ENCODE data around the gene ZNRD2.

ZNRD2 gene

GRCh38 chr11:65558930-65559509, 11.3 kb upstream of the ZNRD2 start:
- in situ Hi-C loops (cut with HindIII; ENCODE audit: low pct_ligation_motif_present, low sequenced_read_pairs) = no loop called here
- Histone ChIP-seq H3K4me3 (ENCODE audit: low read depth, low read length) (peak overlapping the region; percentile 29), H3K27ac (peak overlapping the region; percentile 89), H3K27me3 (replicated peaks) (no peaks in the 10 kb centered on the region), H3K36me3 (replicated peaks) (no peaks in the 10 kb centered on the region)
- TF ChIP-seq, protein P1, sequence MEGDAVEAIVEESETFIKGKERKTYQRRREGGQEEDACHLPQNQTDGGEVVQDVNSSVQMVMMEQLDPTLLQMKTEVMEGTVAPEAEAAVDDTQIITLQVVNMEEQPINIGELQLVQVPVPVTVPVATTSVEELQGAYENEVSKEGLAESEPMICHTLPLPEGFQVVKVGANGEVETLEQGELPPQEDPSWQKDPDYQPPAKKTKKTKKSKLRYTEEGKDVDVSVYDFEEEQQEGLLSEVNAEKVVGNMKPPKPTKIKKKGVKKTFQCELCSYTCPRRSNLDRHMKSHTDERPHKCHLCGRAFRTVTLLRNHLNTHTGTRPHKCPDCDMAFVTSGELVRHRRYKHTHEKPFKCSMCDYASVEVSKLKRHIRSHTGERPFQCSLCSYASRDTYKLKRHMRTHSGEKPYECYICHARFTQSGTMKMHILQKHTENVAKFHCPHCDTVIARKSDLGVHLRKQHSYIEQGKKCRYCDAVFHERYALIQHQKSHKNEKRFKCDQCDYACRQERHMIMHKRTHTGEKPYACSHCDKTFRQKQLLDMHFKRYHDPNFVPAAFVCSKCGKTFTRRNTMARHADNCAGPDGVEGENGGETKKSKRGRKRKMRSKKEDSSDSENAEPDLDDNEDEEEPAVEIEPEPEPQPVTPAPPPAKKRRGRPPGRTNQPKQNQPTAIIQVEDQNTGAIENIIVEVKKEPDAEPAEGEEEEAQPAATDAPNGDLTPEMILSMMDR (IDR thresholded peaks at IDR 0.05; ENCODE audit: low read depth, low read length, missing control alignments) = no peak
- peak; percentile 41 for DNase-seq

GRCh38 chr11:65559535-65559934, 10.7 kb upstream of the ZNRD2 start:
- Histone ChIP-seq H3K27ac (peak overlapping the region; percentile 89), H3K36me3 (replicated peaks) (no peaks in the 10 kb centered on the region), H3K27me3 (replicated peaks) (no peaks in the 10 kb centered on the region), H3K4me3 (ENCODE audit: low read depth, low read length) (no peak overlapping the region)
- DNase-seq = no peak
- TF ChIP-seq, protein P1 (IDR thresholded peaks at IDR 0.05; ENCODE audit: low read depth, low read length, missing control alignments) = no peak
- in situ Hi-C loops (cut with HindIII; ENCODE audit: low pct_ligation_motif_present, low sequenced_read_pairs) = no loop called here

DNA sequence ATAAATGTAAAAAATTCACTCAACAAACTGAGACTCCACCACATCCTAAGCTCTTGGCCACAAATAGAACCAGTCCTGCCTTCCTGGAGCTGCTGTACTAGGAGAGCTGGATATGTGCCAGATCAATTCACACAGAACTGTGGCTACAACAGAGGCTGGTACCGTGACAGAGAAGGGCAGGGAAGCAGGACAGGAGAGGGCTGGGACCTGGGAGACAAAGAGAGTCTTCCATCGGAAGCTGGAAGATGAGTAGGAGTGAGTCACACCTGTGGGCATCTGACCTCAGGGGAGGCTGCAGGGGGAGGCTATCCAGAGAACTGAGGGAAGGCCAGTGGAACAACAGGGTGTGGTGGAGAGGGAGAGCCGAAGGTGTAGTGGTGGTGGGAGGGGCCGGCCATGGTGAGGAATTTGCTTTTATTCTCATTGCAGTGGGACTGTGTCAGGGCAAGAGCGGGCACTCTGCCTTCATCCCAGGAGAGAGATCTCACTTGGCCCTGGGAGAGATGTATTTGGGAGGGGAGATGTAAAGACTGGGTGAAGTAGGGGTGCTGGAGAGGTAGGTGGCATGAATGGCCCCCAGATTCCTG, 10.2 kb upstream of the ZNRD2 start:
- H3K27me3 ChIP-seq (replicated peaks) = no peaks in the 10 kb centered on the region
- H3K27ac ChIP-seq = peak overlapping the region; percentile 89

DNA sequence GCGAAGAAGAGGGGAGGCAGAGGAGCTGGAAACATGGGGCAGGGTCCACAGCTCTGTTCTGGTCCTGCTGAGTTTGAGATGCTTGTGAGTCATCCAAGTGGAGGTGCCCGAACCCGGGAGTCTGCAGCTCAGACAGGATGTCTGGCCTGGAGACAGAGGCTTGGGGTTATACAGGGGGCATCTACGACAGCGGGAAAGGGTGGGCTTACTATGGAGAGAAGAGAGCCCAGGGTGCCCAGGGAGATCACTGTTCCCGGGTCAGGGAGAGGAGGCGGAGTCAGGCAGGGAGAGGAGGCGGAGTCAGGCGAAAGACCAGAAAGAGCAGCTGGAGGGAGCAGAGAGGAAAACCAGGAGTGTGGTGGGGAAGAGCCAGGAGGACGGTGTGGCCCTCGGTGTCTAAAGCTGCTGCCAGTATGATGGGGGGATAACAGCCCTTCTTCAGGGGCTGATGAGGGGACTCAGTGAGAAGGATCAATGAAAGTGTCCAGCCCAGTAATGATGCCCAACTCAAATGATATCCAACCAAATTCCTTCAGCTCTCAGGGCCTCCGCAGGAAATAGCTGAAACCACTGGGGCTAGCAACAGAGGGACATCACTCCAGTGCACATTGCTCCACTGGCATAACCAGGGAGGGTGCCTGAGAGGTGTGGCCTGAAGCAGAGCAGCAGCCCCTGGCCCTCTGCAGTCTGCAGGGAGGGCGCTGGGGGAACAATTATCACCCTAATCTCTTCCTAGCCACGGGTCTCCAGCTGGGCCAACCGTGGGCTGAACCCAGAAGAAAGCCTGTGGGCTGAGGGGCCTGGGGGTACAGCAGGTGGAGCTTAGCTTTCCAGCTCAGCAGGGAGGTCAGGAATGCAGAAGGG, 9.5 kb upstream of the ZNRD2 start:
- Histone ChIP-seq H3K4me3 (ENCODE audit: low read depth, low read length) (no peak overlapping the region), H3K36me3 (replicated peaks) (no peaks in the 10 kb centered on the region), H3K27me3 (replicated peaks) (no peaks in the 10 kb centered on the region), H3K27ac (peak overlapping the region; percentile 89)
- TF ChIP-seq, protein P1 (IDR thresholded peaks at IDR 0.05; ENCODE audit: low read depth, low read length, missing control alignments) = no peak
- in situ Hi-C loops (cut with HindIII; ENCODE audit: low pct_ligation_motif_present, low sequenced_read_pairs) = no loop called here
- peak; percentile 87 for DNase-seq

More for the DNA sequence above, 10.2 kb upstream of the ZNRD2 start:
- Histone ChIP-seq H3K36me3 (replicated peaks) (no peaks in the 10 kb centered on the region), H3K4me3 (ENCODE audit: low read depth, low read length) (no peak overlapping the region)
- DNase-seq = peak; percentile 46
- in situ Hi-C loops (cut with HindIII; ENCODE audit: low pct_ligation_motif_present, low sequenced_read_pairs) = no loop called here
- TF ChIP-seq, protein P1 (IDR thresholded peaks at IDR 0.05; ENCODE audit: low read depth, low read length, missing control alignments) = no peak

- DNase-seq = no peak
- no peaks in the 10 kb centered on the region for H3K27me3 ChIP-seq (replicated peaks)
- no peaks in the 10 kb centered on the region for H3K36me3 ChIP-seq (replicated peaks)
- no peak overlapping the region for H3K4me3 ChIP-seq (ENCODE audit: low read depth, low read length)
- in situ Hi-C loops (cut with HindIII; ENCODE audit: low pct_ligation_motif_present, low sequenced_read_pairs) = no loop called here
- no peak overlapping the region for H3K27ac ChIP-seq
- TF ChIP-seq, protein P1 (IDR thresholded peaks at IDR 0.05; ENCODE audit: low read depth, low read length, missing control alignments) = no peak
These were observed 8.3 kb upstream of the ZNRD2 start for GRCh38 chr11:65562020-65562419.

All from brain microvascular endothelial cell (primary cell).